A673 (cell line): ENCODE results near the gene AGPAT2.

Experiments
- EZH2 ChIP-seq: fragments of 200-600 bp; sonication (generic); IDR thresholded peaks from 2 replicates; pipeline ENCODE4 v1.6.1; 2017; ENCODE audit warnings: borderline replicate concordance, low read depth, mild to moderate bottlenecking, mixed read lengths, antibody characterized with exemption, low read length; ENCODE audit not compliant: poor library complexity, severe bottlenecking
- TF ChIP-seq, protein P1 (sequence below): fragments of 300-800, 200-600 bp; sonication (generic); conservative IDR thresholded peaks from 2 replicates; pipeline ENCODE4 v1.5.1; 2017; ENCODE audit warnings: low read depth, mild to moderate bottlenecking, antibody characterized with exemption, low read length, moderate library complexity, mixed read lengths

GRCh38 chr9:136659861-136660784 lies 27.1 kb downstream of the AGPAT2 start:
- TF ChIP-seq EZH2 = no peak
- TF ChIP-seq, protein P1, sequence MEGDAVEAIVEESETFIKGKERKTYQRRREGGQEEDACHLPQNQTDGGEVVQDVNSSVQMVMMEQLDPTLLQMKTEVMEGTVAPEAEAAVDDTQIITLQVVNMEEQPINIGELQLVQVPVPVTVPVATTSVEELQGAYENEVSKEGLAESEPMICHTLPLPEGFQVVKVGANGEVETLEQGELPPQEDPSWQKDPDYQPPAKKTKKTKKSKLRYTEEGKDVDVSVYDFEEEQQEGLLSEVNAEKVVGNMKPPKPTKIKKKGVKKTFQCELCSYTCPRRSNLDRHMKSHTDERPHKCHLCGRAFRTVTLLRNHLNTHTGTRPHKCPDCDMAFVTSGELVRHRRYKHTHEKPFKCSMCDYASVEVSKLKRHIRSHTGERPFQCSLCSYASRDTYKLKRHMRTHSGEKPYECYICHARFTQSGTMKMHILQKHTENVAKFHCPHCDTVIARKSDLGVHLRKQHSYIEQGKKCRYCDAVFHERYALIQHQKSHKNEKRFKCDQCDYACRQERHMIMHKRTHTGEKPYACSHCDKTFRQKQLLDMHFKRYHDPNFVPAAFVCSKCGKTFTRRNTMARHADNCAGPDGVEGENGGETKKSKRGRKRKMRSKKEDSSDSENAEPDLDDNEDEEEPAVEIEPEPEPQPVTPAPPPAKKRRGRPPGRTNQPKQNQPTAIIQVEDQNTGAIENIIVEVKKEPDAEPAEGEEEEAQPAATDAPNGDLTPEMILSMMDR = no peak
